Testis (tissue), 3 donors: ENCODE measurements around the gene HECW1. TPM values are rescaled to one million over a fixed set of nuclear protein-coding genes. Genes with fewer than 3 reads are reported as not detected.

Experiments
- DNase-seq: peaks from one replicate; pipeline ENCODE4 v3.0.0-alpha.2; 2019
- H3K27ac ChIP-seq, 2 donors: fragments of 200-600 bp; sonication (generic); one replicate each; pipeline ENCODE4 v1.5.1; 2019
- H3K27me3 ChIP-seq: fragments of 200-600 bp; sonication (generic); one replicate; pipeline ENCODE4 v1.5.1; 2019
- H3K36me3 ChIP-seq: fragments of 200-600 bp; sonication (generic); one replicate; pipeline ENCODE4 v1.5.1; 2017; ENCODE audit warnings: low read depth; ENCODE audit errors: missing control alignments
- H3K4me1 ChIP-seq: fragments of 200-600 bp; sonication (generic); one replicate; pipeline ENCODE4 v1.5.1; 2019
- H3K4me3 ChIP-seq, 2 donors: fragments of 200-600 bp; sonication (generic); one replicate each; pipeline ENCODE4 v1.5.1; 2017 to 2019
- H3K9me3 ChIP-seq: fragments of 200-600 bp; sonication (generic); one replicate; pipeline ENCODE4 v1.5.1; 2017
- CTCF ChIP-seq, 3 experiments: fragments of 450-650 bp in 2 of 3; fragments of 200-600 bp in 1 of 3; sonication (generic) in 1 of 3; IDR thresholded peaks; one replicate each; pipeline ENCODE4 v1.5.1; 2016 to 2019; ENCODE audit warnings: antibody characterized with exemption in 3 of 3, mild to moderate bottlenecking in 2 of 3, moderate library complexity in 1 of 3
- POLR2A ChIP-seq: fragments of 450-650 bp; IDR thresholded peaks from one replicate; pipeline ENCODE4 v1.6.1; 2017; ENCODE audit warnings: antibody characterized with exemption, mild to moderate bottlenecking, moderate library complexity
- WGBS, 2 donors: methylation state at CpG; one replicate each; pipeline ENCODE4 v1.1.5; 2018; 5-methylcytosine and 5-hydroxymethylcytosine counted together
- intact Hi-C: fragments of 100-400 bp; cut with DNase I; formaldehyde crosslinking; loops from one replicate; pipeline ENCODE4 v1.15.1; 2023; ENCODE audit warnings: low total_unique reads
- polyA plus RNA-seq: library from polyadenylated mRNA; stranded (reverse); fragments of 350-450 nt; fragmentation: Illumina TruSeq; extraction: RNeasy Lipid Tissue Mini Kit (QIAGEN cat#74804); gene quantifications from one replicate; pipeline ENCODE4 v1.2.3, GENCODE V29; 2014; ENCODE audit warnings: low read depth, low replicate concordance; ENCODE audit not compliant: insufficient read depth
- total RNA-seq, 2 donors: library from RNA; depleted of rRNA; stranded (reverse); fragments of >200 nt; gene quantifications; one replicate each; pipeline ENCODE4 v1.2.3, GENCODE V29; 2016

Gene HECW1
- total and polyA plus RNA-seq, 3 donors from 2014 or later, result 3.2 to 14.5 (median 5.0) TPM

- 94% methylated on average over 4 of the region's 4 CpGs for WGBS, 2 donors
- Histone ChIP-seq H3K4me3 (no peak overlapping the region), H3K9me3 (no peaks in the 10 kb centered on the region), H3K27ac (no peak overlapping the region), H3K36me3 (no peaks in the 10 kb centered on the region), H3K4me1 (no peaks in the 10 kb centered on the region), H3K27me3 (no peaks in the 10 kb centered on the region)
- intact Hi-C loops, result no loop called here
- DNase-seq, result no peak
- TF ChIP-seq POLR2A, result no peak
- no peak for TF ChIP-seq CTCF (IDR thresholded peaks at IDR 0.05)
Measured at GRCh38 chr7:43495572-43495971, 383.1 kb downstream of the HECW1 start.

- H3K27me3 ChIP-seq, result no peaks in the 10 kb centered on the region
- H3K27ac ChIP-seq, result no peak overlapping the region
- H3K4me3 ChIP-seq, result no peak overlapping the region
- DNase-seq, result no peak
- intact Hi-C loops, result no loop called here
- H3K4me1 ChIP-seq, result no peaks in the 10 kb centered on the region
- WGBS, 2 donors, result 95 to 97% methylated on average over 2 of the region's 2 CpGs
- no peaks in the 10 kb centered on the region for H3K9me3 ChIP-seq
- H3K36me3 ChIP-seq, result no peaks in the 10 kb centered on the region
- no peak for TF ChIP-seq POLR2A
- no peak for TF ChIP-seq CTCF (IDR thresholded peaks at IDR 0.05)
Measured at GRCh38 chr7:43496596-43496995, 384.1 kb downstream of the HECW1 start.

- no peaks in the 10 kb centered on the region for H3K4me1 ChIP-seq
- no peak for TF ChIP-seq CTCF (IDR thresholded peaks at IDR 0.05)
- TF ChIP-seq POLR2A, result no peak
- H3K36me3 ChIP-seq, result no peaks in the 10 kb centered on the region
- WGBS, 2 donors, result 42 to 48% methylated on average over 3 of the region's 3 CpGs
- intact Hi-C loops, result no loop called here
- no peaks in the 10 kb centered on the region for H3K9me3 ChIP-seq
- H3K4me3 ChIP-seq, result no peak overlapping the region
- no peak overlapping the region for H3K27ac ChIP-seq
- no peaks in the 10 kb centered on the region for H3K27me3 ChIP-seq
- DNase-seq, result no peak
Measured at GRCh38 chr7:43501870-43502269, 389.4 kb downstream of the HECW1 start.

- no peaks in the 10 kb centered on the region for H3K27me3 ChIP-seq
- no peak for DNase-seq
- no peak overlapping the region for H3K27ac ChIP-seq
- H3K4me3 ChIP-seq, result no peak overlapping the region
- 92 to 93% methylated on average over 7 of the region's 7 CpGs for WGBS, 2 donors
- TF ChIP-seq CTCF (IDR thresholded peaks at IDR 0.05) (no peak), POLR2A (no peak)
- no peaks in the 10 kb centered on the region for H3K36me3 ChIP-seq
- H3K4me1 ChIP-seq, result no peaks in the 10 kb centered on the region
- intact Hi-C loops, result no loop called here
- H3K9me3 ChIP-seq, result no peaks in the 10 kb centered on the region
Measured at GRCh38 chr7:43502941-43503340, 390.5 kb downstream of the HECW1 start.

GRCh38 chr7:43505412-43505811 lies 393.0 kb downstream of the HECW1 start:
- H3K4me1 ChIP-seq, result no peaks in the 10 kb centered on the region
- no peak overlapping the region for H3K4me3 ChIP-seq
- intact Hi-C loops, result no loop called here
- no peak overlapping the region for H3K27ac ChIP-seq
- DNase-seq, result no peak
- no peaks in the 10 kb centered on the region for H3K27me3 ChIP-seq
- H3K9me3 ChIP-seq, result no peaks in the 10 kb centered on the region
- TF ChIP-seq POLR2A (no peak), CTCF (IDR thresholded peaks at IDR 0.05) (no peak)
- no peaks in the 10 kb centered on the region for H3K36me3 ChIP-seq
- 92 to 100% methylated on average over 2 of the region's 2 CpGs for WGBS, 2 donors
